ENCODE measurements around the gene CRYGS. TPM values are rescaled to one million over a fixed set of nuclear protein-coding genes. Genes with fewer than 3 reads are reported as not detected.
"Not testable (repeated sequence)": the region's sequence is repeated elsewhere in the genome, so short reads cannot be mapped to it uniquely, and the experiment has no call there.

CRYGS gene
- total RNA-seq, 2 donors from 2014 or later, result 2.7 to 4.3 TPM

DNA sequence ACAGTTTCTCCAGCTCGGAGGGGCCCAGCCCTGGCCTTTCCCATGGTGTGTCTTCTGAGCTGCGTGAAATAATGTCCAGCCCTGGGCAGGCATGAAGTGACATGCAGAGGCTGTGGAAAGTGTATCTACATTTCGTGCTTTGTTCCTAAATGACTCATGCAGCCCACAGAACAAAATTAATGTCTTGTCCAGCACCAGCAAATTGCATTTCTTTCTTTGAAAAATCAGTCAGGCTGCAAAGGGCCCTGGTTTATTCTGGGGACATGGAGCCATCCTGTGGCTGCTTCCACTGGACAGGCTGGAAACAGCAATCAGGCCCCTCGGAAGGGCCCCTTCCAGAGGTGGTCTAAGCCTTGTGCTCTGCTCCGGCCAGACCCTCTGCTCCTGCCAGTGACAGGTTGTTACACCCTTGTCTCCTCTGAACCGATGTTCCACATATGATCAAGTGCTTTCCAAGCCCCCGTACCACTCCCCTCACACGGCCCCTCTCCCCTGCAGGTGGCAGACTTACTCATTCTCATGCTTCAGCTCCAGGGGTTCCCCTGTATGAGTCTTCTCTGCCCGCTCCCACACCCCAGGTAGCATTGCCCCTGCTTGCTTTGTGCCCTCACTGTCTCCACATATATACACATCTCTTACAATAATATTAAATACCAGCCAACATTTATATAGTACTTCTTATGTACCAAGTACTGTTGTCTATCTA is 33.7 kb downstream of the CRYGS start:
- H3K27me3 Mint-ChIP-seq, result peaks cover 11% of the 10 kb centered on the region
- H3K36me3 Mint-ChIP-seq (ENCODE audit: low read depth), result peaks cover 5% of the 10 kb centered on the region
- H3K27ac Mint-ChIP-seq, result no peak overlapping the region
- H3K4me1 Mint-ChIP-seq, result peaks cover 22% of the 10 kb centered on the region
- DNase-seq (no peak), ATAC-seq (no peak)
- H3K4me3 Mint-ChIP-seq, result no peak overlapping the region
- no peaks in the 10 kb centered on the region for H3K9me3 ChIP-seq (ENCODE audit: control insufficient read depth, low read length, poor library complexity, severe bottlenecking)

DNA sequence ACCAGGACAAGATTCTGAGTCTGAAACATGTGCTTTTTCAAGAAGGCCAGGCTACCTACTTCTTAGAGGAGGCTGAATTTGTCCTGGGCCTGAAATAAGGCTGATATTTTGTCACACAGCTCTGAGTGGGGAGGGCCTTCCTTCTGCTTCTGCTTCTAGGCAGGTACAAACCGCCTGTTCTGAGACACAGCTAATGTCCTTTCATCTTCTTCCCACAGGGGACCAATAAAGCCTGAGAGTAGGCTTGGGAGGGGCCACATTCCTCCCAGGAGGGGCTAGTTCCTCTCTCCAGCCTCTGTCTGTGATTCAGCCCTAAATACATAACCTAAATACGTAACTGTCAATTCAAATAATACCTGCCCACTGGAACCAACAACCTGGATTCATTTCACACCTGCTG is 34.8 kb downstream of the CRYGS start:
- Mint-ChIP-seq H3K4me1 (peaks cover 11% of the 10 kb centered on the region), H3K27ac (no peak overlapping the region), H3K36me3 (ENCODE audit: low read depth) (peaks cover 5% of the 10 kb centered on the region), H3K4me3 (no peak overlapping the region), H3K27me3 (peaks cover 18% of the 10 kb centered on the region)
- ATAC-seq (no peak), DNase-seq (no peak)
- no peaks in the 10 kb centered on the region for H3K9me3 ChIP-seq (ENCODE audit: control insufficient read depth, low read length, poor library complexity, severe bottlenecking)

DNA sequence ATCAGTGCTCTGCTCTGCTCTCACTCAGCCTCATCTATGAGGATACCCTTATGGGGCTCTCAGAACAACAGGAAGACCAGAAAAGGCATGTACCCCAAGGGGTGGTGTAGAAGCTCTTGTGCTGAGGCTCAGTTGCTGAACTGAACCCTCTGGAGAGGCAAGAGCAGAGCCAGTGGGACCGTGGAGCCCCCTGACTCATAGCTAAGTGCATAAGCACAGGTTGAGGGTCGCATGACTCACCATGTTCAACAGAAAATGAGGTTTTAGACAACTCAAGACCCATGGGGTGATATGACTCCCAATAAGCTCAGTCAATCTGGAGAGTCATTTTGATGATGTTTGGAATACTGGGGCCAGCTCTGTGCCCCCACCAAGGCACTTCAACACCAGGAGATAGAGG is 37.3 kb downstream of the CRYGS start:
- Mint-ChIP-seq H3K36me3 (ENCODE audit: low read depth) (peaks cover 5% of the 10 kb centered on the region), H3K4me1 (peaks cover 17% of the 10 kb centered on the region), H3K27me3 (peaks cover 18% of the 10 kb centered on the region), H3K27ac (peak overlapping the region; percentile 43), H3K4me3 (no peak overlapping the region)
- no peaks in the 10 kb centered on the region for H3K9me3 ChIP-seq (ENCODE audit: control insufficient read depth, low read length, poor library complexity, severe bottlenecking)
- ATAC-seq (no peak), DNase-seq (no peak)

DNA sequence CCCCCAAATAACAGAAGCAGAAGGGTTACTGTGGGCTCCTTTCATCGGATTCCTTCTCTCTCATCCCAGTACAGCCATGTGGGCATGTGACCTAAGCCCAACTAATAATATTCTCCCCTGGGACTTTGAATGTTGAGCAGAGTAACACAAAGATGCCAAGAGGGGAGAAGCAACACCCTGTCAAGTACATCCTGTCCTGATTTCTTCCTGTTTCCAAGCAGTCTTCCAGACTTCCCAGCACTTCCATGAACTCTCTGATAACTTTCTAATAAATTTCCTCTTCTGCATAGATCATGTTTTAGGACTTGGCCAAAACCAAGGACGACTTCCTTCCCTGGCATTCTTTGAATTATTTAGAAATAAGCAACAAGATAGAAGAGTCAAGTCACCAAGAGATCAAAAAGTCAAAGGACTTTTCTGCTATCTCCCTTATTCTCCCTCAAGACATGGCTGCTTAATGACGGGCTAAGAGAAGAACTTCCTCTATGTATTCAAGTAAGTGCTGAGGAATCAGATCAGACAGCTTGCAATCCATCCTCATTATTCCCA is 37.9 kb downstream of the CRYGS start:
- DNase-seq (no peak), ATAC-seq (no peak)
- peaks cover 17% of the 10 kb centered on the region for H3K4me1 Mint-ChIP-seq
- no peak overlapping the region for H3K4me3 Mint-ChIP-seq
- no peaks in the 10 kb centered on the region for H3K9me3 ChIP-seq (ENCODE audit: control insufficient read depth, low read length, poor library complexity, severe bottlenecking)
- H3K27ac Mint-ChIP-seq, result peak overlapping the region; percentile 43
- peaks cover 18% of the 10 kb centered on the region for H3K27me3 Mint-ChIP-seq
- peaks cover 5% of the 10 kb centered on the region for H3K36me3 Mint-ChIP-seq (ENCODE audit: low read depth)

DNA sequence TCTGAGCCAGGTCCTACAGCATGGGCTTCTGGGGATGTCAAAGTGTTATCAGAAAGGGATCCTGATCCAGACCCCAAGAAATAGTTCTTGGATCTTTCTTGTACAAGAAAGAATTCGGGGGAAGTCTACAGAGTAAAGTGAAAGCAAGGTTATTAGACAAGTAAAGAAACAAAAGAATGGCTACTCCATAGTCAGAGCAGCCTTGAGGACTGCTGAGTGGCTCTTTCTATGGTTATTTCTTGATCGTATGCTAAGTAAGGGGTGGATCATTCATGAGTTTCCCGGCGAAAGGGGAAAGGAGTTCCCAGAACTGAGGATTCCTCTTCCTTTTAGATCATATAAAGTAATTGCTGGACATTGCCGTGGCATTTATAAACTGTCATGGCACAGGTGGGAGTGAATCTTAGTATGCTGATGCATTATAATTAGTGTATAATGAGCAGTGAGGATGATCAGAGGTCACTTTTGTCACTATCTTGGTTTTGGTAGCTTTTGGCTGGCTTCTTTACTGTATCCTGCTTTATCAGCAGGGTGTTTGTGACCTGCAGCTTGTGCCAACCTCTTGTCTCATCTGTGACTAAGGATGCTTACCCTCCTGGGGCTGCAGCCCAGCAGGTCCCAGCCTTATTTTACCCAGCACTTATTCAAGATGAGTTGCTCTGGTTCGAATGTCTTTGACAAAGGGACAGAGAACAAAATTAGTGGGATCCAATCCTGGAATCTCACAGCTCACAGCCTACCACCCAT is 41.0 kb downstream of the CRYGS start:
- peak overlapping the region; percentile 29 for H3K27ac Mint-ChIP-seq
- H3K4me3 Mint-ChIP-seq, result peak overlapping the region; percentile 79
- H3K27me3 Mint-ChIP-seq, result peaks cover 18% of the 10 kb centered on the region
- peaks cover 14% of the 10 kb centered on the region for H3K4me1 Mint-ChIP-seq
- DNase-seq (no peak), ATAC-seq (no peak)
- no peaks in the 10 kb centered on the region for H3K9me3 ChIP-seq (ENCODE audit: control insufficient read depth, low read length, poor library complexity, severe bottlenecking)
- H3K36me3 Mint-ChIP-seq (ENCODE audit: low read depth), result peaks cover 5% of the 10 kb centered on the region

DNA sequence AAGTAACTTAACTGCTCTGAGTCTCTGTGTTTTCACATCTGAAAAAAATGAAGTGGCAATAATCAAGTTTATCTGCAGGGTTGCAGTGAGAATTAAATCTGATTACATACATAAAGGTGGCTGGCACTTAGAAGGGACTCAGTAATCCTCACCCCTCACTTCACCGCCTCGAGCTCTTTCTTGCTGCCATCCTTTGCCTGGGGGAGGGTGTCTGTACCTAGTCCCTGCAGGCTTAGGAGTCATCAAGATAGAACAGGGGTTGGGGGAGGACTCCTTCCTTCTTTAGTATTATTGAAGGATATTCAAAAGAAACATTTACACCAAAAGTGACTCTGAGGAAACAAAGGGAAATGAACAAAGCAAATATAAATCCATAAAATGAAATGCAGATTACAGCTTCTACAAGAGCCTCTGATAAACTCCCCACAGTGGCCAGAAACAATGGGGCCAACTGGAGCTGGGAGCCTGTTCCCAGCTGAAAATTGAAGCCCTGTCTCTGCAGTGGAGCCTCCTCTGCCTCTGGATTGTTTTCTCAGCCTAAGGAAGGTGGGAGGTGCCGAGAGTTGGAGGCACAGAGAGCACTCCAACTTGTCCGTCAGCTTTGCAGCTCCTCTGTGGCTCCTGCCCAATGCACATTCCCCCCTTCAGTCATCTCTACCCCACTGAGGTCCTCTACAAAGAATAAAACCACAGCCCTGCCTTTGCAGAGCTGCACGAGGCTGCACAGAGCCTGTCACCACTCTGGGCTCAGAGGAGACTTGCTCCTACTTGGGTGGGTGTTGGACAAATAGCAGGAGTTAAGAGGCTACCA is 41.8 kb downstream of the CRYGS start:
- H3K9me3 ChIP-seq (ENCODE audit: control insufficient read depth, low read length, poor library complexity, severe bottlenecking), result no peaks in the 10 kb centered on the region
- Mint-ChIP-seq H3K4me3 (peak overlapping the region; percentile 79), H3K4me1 (peaks cover 14% of the 10 kb centered on the region), H3K27me3 (peaks cover 18% of the 10 kb centered on the region), H3K27ac (no peak overlapping the region), H3K36me3 (ENCODE audit: low read depth) (peaks cover 5% of the 10 kb centered on the region)
- ATAC-seq (peak; percentile 37), DNase-seq (no peak)

DNA sequence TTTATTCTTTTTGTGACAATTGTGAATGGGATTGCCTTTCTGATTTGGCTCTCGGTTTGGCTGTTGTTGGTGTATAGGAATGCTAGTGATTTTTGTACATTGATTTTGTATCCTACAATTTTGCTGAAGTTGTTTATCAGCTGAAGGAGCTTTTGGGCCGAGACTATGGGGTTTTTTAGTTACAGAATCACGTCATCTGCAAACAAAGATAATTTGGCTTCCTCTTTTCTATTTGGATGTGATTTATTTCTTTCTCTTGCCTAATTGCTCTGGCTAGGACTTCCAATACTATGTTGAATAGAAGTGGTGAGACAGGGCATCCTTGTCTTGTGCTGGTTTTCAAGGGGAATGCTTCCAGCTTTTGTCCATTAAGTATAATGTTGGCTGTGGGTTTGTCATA is 44.2 kb downstream of the CRYGS start:
- H3K9me3 ChIP-seq (ENCODE audit: control insufficient read depth, low read length, poor library complexity, severe bottlenecking); H3K27me3 Mint-ChIP-seq; ATAC-seq; H3K4me3 Mint-ChIP-seq; H3K27ac Mint-ChIP-seq; DNase-seq; H3K36me3 Mint-ChIP-seq (ENCODE audit: low read depth): not testable (repeated sequence)
- peaks cover 12% of the 10 kb centered on the region for H3K4me1 Mint-ChIP-seq

DNA sequence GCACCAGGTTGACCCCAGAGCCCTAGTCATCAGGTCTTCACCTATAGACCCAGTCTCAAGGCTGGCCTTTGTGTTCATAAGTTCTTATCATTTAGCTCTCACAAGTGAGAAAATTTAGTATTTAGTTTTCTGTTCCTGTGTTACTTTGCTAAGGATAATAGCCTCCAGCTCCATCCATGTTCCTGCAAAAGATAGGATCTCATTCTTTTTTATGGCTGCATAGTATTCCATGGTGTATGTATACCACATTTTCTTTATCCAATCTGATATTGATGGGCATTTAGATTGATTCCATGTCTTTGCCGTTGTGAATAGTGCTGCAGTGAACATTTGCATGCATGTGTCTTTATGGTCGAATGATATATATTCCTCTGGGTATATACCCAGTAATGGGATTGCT is 46.2 kb downstream of the CRYGS start:
- not testable (repeated sequence) for H3K36me3 Mint-ChIP-seq (ENCODE audit: low read depth)

DNA sequence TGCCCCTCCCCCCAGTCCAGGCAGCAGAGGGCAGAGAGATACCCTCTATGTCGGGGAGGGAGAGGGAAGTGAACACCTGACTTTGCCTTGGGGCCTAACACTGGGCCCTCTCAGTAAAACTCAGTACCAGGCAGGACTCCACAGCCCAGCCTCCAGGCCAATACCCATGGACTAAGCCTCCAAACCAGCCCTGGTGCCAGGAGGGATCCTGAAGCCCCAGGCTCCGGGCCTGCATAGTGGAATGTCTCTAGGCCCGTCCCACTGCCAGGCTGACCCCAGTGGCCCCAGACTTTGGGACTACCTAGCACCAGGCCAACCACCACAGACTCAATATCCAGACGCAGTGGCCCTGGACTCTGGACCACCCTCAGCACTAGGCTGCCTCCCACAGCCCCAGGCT is 46.6 kb downstream of the CRYGS start:
- DNase-seq (no peak), ATAC-seq (no peak)
- no peak overlapping the region for H3K4me3 Mint-ChIP-seq
- no peaks in the 10 kb centered on the region for H3K9me3 ChIP-seq (ENCODE audit: control insufficient read depth, low read length, poor library complexity, severe bottlenecking)
- H3K36me3 Mint-ChIP-seq (ENCODE audit: low read depth), result no peaks in the 10 kb centered on the region
- no peaks in the 10 kb centered on the region for H3K27me3 Mint-ChIP-seq
- H3K4me1 Mint-ChIP-seq, result peaks cover under 1% of the 10 kb centered on the region
- no peak overlapping the region for H3K27ac Mint-ChIP-seq

More for the DNA sequence above, 46.2 kb downstream of the CRYGS start:
- H3K4me3 Mint-ChIP-seq; H3K9me3 ChIP-seq (ENCODE audit: control insufficient read depth, low read length, poor library complexity, severe bottlenecking); H3K27me3 Mint-ChIP-seq; H3K4me1 Mint-ChIP-seq; ATAC-seq; H3K27ac Mint-ChIP-seq; DNase-seq: not testable (repeated sequence)

DNA sequence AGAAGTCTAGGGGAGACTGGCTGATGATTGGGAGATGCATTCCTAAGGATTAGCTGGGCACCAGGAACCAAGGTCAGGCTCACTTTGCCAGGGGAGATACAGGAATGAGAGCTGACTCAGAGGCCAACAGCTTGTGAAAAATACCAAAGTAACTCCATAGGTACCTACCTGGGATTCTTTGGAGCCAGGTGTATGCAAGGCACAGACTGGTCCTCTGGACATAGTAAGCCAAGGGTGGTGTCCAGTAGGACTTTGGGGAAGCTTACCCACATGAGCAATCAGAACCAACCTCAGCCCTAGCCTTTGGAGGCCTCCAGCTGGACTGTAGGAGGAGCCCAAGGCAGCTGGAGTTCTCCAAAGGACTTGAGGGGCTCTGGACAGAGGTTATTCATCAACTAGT is 47.5 kb downstream of the CRYGS start:
- no peaks in the 10 kb centered on the region for H3K9me3 ChIP-seq (ENCODE audit: control insufficient read depth, low read length, poor library complexity, severe bottlenecking)
- H3K27ac Mint-ChIP-seq, result no peak overlapping the region
- H3K4me3 Mint-ChIP-seq, result no peak overlapping the region
- ATAC-seq (no peak), DNase-seq (no peak)
- no peaks in the 10 kb centered on the region for H3K27me3 Mint-ChIP-seq
- H3K36me3 Mint-ChIP-seq (ENCODE audit: low read depth), result no peaks in the 10 kb centered on the region
- no peaks in the 10 kb centered on the region for H3K4me1 Mint-ChIP-seq

DNA sequence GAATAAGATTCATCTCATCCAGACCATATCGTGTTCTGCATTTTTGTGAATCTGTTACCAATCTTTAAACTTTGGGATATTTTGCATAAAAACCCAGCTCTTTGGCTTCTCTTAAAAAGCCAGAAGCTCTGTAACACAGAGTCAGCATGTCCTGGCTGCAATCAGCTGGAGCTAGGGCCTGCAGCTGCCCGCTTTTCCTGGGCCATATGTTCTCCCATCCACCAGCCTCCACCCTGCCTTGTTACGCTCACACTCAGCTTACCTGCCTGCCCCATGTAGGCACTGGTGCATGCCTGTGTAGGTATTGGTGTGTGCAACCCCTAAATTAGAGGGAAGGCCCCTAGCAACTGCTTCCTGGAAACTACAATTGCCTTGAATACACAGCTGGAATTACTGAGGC is 48.2 kb downstream of the CRYGS start:
- no peak overlapping the region for H3K27ac Mint-ChIP-seq
- no peaks in the 10 kb centered on the region for H3K4me1 Mint-ChIP-seq
- no peaks in the 10 kb centered on the region for H3K27me3 Mint-ChIP-seq
- H3K36me3 Mint-ChIP-seq (ENCODE audit: low read depth), result no peaks in the 10 kb centered on the region
- H3K9me3 ChIP-seq (ENCODE audit: control insufficient read depth, low read length, poor library complexity, severe bottlenecking), result no peaks in the 10 kb centered on the region
- DNase-seq (no peak), ATAC-seq (no peak)
- no peak overlapping the region for H3K4me3 Mint-ChIP-seq

DNA sequence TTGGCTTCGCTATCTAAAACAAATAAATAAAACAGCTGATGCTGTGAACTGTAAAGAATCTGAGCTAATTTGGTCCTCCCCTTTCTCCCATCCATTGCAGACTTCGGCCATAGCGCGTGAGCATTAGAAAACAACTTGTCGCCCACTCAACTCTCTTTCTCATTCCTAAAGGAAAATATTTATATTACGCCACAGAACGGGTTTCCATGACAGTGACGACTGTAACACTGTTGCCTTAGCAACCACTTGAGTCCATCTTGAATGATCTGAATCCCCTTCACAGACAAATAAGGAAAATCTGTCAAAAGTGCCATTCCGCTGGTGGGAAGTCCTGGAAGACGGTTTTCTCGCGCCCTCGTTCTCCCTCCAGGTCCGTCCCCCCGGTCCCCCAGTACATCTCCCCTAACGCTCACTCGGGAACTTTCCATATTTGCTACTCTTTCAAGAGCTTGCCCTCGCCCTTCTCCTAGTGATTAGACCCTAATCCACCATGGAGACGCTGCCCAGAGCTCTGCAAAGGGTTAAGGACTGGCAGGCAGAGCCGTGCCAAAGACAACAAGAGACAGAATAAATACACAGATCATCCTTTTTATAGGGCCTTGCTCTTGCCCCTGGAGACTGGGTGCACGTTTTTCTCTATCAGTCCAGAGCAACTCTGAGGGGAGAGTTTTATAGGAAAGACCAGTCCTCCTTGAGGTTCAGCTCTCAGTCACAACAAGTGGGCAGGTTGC is 50.5 kb downstream of the CRYGS start:
- Mint-ChIP-seq H3K4me3 (no peak overlapping the region), H3K27ac (no peak overlapping the region)
- ATAC-seq, result no peak

More for the DNA sequence above, 50.5 kb downstream of the CRYGS start:
- DNase-seq, result no peak
- H3K27me3 Mint-ChIP-seq, result peaks cover 10% of the 10 kb centered on the region
- no peaks in the 10 kb centered on the region for H3K9me3 ChIP-seq (ENCODE audit: control insufficient read depth, low read length, poor library complexity, severe bottlenecking)
- no peaks in the 10 kb centered on the region for H3K4me1 Mint-ChIP-seq
- H3K36me3 Mint-ChIP-seq (ENCODE audit: low read depth), result no peaks in the 10 kb centered on the region
